ENCODE data around the gene WIPF3.

WIPF3 gene

DNA sequence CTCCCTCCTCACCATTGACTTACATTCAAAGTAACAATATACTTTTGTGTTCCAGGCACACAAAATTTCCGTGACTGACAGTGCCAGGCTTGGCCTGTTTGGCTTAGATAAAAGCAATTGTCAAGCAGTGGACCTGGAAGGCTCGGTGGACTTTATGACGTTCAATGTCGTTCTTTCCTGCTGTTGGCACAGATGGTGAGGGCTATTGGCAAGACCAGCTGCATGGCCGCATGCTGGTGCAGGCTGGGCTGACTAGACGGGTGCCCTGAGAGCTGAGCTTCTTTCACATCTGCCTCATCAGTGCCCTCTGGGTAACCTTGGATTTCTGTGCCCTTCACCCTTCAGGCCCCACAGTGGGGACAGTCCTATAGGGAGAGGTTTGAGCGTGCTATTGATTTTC, 45.2 kb downstream of the WIPF3 start:
- DNase-seq: no peak

DNA sequence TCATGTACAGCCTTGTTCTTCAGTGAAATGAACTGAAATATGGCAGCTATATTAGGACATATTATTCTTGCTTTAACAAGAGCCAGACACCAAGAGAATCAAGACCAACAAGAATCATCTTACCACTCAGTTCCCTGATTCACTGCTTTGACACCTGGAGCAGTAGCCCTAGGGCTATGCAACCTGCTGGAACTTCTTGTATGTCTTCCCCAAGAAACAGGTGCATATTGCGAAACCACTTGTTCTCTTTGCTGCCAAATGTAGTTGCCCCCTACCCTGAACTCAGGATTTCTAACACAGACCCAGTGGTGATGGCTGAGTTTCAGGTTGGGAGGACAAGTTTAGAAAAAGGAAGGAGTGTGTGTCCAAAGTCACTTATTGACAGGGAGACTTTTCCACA, 46.1 kb downstream of the WIPF3 start:
- no peak for DNase-seq

DNA sequence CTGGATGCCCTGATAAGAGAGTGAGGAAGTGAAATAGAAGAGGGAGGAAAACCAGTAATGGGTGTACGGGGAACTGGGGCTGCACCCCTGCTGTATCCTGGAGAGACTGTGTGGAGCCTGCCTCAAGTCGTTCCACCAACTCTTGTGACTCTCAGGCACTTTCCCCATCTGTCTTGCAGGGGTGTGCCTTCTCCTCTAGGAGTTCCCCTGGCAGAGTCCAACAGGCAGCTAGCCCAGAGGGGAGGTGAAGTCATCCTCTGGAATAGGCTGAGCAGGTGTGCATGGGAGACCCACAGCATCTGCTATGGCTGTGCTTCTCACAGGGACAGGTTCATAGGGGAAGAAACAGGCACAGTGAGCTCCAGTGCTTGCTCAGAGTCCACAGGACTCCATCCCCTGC, 46.8 kb downstream of the WIPF3 start:
- DNase-seq: peak; percentile 46

DNA sequence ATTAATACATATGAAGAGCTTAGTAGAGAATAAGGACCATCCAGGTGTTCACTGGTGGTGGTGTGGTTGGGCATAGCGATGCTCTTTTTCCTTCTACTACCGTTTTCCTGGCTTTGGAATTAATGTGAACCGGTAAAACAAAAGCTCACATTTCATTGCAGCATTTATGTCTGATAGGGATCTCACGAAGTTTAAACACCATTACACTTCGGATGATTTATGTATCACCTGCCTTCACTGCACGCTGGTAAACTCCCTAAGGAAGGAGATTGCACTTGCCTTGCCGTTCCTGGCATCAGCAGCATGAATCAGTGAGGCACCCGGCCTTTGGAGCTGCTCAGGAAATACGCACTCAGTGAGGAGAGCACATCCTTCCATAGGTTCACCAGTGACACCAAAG, 47.5 kb downstream of the WIPF3 start:
- peak; percentile 36 for DNase-seq

- peak; percentile 51 for DNase-seq
Observed at GRCh38 chr7:29854257-29854938, 48.1 kb downstream of the WIPF3 start.

GRCh38 chr7:29857654-29858053, 51.3 kb downstream of the WIPF3 start:
- no peak for DNase-seq

DNA sequence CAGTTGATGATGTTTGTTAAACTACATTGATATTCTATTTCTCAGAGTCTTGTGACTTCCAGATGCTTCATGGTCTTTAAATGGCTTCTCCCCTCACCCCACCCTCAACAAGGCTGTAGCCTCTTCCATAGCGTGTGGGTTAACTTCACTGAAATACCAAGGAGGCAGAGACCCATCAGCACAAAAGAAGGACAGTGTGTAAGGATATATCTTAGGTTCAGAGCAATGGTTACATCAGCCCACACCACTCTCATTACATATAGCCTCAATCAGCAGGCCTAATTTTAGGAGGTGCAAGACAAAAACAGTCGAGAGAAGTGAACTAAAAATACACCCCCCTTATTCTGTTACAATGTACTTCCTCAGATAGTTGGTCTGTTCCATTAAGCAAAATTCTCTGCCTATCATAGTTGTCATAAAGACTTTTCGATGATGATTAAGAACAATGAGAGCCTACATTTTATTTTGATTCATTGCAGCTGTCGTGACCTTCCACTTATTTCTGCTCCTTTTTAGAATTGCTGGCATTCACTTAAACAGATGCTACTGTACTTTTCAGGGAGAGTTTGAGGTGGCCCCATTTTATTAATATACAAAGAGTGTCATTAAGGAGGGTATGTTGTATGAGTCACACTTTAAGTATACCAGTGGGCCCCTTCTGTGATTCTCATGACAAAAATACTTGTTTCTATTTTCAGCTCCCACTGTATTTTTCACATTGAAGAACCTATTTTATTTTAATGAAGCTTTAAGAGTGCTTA, 52.1 kb downstream of the WIPF3 start:
- DNase-seq: no peak

- DNase-seq: no peak
Observed at GRCh38 chr7:29859104-29859503, 52.8 kb downstream of the WIPF3 start.

- no peak for DNase-seq
Observed at GRCh38 chr7:29859524-29860185, 53.3 kb downstream of the WIPF3 start.

GRCh38 chr7:29860186-29860585, 53.9 kb downstream of the WIPF3 start:
- no peak for DNase-seq

DNA sequence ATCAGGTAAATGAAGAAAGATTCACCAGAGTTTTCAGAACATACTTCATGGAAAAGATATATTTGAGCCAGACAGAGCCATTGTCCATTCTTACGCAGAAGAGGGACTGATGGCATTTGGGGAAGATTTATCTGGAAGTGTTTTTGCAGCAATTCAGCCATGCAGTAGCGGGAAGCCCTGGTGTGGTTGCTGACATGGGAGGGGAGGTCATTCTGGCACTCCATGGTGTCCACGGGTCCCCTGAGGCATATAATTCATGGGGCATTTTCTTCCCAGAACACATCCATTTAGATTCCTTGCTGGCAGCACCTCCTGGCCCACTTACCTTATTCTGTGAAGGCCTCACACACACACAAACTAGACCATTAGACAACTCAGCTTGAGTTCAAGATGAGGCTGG, 55.6 kb downstream of the WIPF3 start:
- DNase-seq: no peak

- DNase-seq: no peak
Observed at GRCh38 chr7:29864656-29865055, 58.3 kb downstream of the WIPF3 start.

- DNase-seq: no peak
Observed at GRCh38 chr7:29865526-29865925, 59.2 kb downstream of the WIPF3 start.

GRCh38 chr7:29866490-29866930, 60.2 kb downstream of the WIPF3 start:
- peak; percentile 39 for DNase-seq

GRCh38 chr7:29871787-29872398, 65.6 kb downstream of the WIPF3 start:
- no peak for DNase-seq

GRCh38 chr7:29873644-29874294, 67.5 kb downstream of the WIPF3 start:
- DNase-seq: no peak

DNA sequence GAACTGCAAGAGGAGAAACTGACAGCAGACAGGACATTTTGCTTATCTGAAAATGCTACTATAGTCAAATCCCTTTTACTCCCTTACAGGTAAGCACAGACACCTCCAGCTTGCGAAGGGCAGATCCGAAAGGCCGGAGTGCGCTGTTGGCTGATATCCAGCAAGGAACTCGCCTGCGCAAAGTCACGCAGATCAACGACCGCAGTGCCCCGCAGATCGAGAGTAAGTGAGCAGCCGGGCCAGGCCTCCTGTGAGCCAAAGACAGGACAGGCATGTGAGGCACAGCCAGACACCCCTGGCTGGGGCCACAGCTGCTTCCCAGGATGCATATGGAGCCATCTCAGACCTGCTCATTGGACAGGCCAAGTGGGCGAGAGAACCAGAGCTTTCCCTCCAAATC, 69.4 kb downstream of the WIPF3 start:
- no peak for DNase-seq

GRCh38 chr7:29877196-29877595, 70.9 kb downstream of the WIPF3 start:
- peak; percentile 41 for DNase-seq

DNA sequence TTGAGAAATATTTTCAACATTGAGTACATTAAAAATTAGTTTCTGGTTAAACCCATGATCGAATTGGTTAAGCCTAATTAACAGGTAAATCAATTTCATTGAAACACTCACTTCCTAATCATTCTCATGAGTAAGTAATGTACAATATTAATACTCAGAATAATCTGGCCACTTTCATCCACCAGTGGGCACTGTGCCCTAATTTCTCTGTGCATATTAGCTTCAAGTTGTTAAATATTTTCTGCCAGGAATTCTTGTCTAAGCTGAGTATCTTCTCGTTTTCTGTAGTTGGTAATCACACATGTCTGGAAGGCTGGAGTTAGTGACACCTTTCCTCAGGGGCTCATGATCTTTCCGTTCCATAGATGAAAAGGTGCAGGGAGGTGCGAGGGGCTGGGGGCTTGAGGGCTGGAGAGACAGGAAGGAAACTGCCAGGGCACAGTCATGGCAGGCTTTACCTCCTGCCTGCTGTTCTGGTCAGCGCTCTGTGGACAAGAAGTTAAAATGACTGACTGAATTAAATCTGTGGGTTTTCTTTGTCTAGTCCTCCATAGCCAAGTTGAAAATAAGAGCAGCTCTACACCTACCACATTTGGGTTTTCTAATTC, 71.9 kb downstream of the WIPF3 start:
- peak; percentile 69 for DNase-seq

- DNase-seq: no peak
Observed at GRCh38 chr7:29879609-29880008, 73.3 kb downstream of the WIPF3 start.

- DNase-seq: peak; percentile 8
Observed at GRCh38 chr7:29881724-29882123, 75.4 kb downstream of the WIPF3 start.

- DNase-seq: no peak
Observed at GRCh38 chr7:29882481-29882880, 76.2 kb downstream of the WIPF3 start.

Data from NCI-H69 (cell line).